ENCODE data around the gene PCDHGA11.
"Not testable (repeated sequence)": the region's sequence is repeated elsewhere in the genome, so short reads cannot be mapped to it uniquely, and the experiment has no call there.

PCDHGA11 gene

GRCh38 chr5:141420855-141421488 is at the start of gene PCDHGA11:
Gene PCDHGA11 (plus strand): TSS chr5:141421051. CDS start chr5:141421228, 177 bp downstream.
- TF ChIP-seq, protein P1, sequence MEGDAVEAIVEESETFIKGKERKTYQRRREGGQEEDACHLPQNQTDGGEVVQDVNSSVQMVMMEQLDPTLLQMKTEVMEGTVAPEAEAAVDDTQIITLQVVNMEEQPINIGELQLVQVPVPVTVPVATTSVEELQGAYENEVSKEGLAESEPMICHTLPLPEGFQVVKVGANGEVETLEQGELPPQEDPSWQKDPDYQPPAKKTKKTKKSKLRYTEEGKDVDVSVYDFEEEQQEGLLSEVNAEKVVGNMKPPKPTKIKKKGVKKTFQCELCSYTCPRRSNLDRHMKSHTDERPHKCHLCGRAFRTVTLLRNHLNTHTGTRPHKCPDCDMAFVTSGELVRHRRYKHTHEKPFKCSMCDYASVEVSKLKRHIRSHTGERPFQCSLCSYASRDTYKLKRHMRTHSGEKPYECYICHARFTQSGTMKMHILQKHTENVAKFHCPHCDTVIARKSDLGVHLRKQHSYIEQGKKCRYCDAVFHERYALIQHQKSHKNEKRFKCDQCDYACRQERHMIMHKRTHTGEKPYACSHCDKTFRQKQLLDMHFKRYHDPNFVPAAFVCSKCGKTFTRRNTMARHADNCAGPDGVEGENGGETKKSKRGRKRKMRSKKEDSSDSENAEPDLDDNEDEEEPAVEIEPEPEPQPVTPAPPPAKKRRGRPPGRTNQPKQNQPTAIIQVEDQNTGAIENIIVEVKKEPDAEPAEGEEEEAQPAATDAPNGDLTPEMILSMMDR (IDR thresholded peaks at IDR 0.05; ENCODE audit: low read depth, low read length): peak; percentile 61
- DNase-seq (ENCODE audit: low read depth in 2 of 2): peak; percentile 77 to 79
- peak within 1 kb of the TSS; percentile 50 to 54 for H3K4me3 ChIP-seq (replicated peaks in 1 of 2; ENCODE audit: low read depth in 2 of 2, low read length in 2 of 2)

- TF ChIP-seq, protein P1 (IDR thresholded peaks at IDR 0.05; ENCODE audit: low read depth, low read length): no peak
- no peak overlapping the region for H3K4me3 ChIP-seq (replicated peaks in 1 of 2; ENCODE audit: low read depth in 2 of 2, low read length in 2 of 2)
- DNase-seq (ENCODE audit: low read depth in 2 of 2): no peak
Observed at GRCh38 chr5:141371572-141372475, 49.0 kb upstream of the PCDHGA11 start.

GRCh38 chr5:141373673-141374317 is 47.1 kb upstream of the PCDHGA11 start, which contains the start of gene PCDHGA6:
Gene PCDHGA6 (plus strand): TSS chr5:141373891. CDS start chr5:141374084, 193 bp downstream.
- H3K4me3 ChIP-seq (replicated peaks in 1 of 2; ENCODE audit: low read depth in 2 of 2, low read length in 2 of 2): peak within 1 kb of the TSS; percentile 40 to 48
- peak; percentile 40 to 66 for DNase-seq (ENCODE audit: low read depth in 2 of 2)
- TF ChIP-seq, protein P1 (IDR thresholded peaks at IDR 0.05; ENCODE audit: low read depth, low read length): peak; percentile 70

- H3K4me3 ChIP-seq (replicated peaks in 1 of 2; ENCODE audit: low read depth in 2 of 2, low read length in 2 of 2): no peak overlapping the region
- no peak for DNase-seq (ENCODE audit: low read depth in 2 of 2)
- TF ChIP-seq, protein P1 (IDR thresholded peaks at IDR 0.05; ENCODE audit: low read depth, low read length): no peak
Observed at GRCh38 chr5:141374627-141375026, 46.2 kb upstream of the PCDHGA11 start.

- TF ChIP-seq, protein P1 (IDR thresholded peaks at IDR 0.05; ENCODE audit: low read depth, low read length): peak; percentile 9
Observed at GRCh38 chr5:141375444-141376155, 45.3 kb upstream of the PCDHGA11 start.

More at GRCh38 chr5:141375444-141376155, 45.3 kb upstream of the PCDHGA11 start:
- DNase-seq (ENCODE audit: low read depth in 2 of 2); H3K4me3 ChIP-seq (replicated peaks in 1 of 2; ENCODE audit: low read depth in 2 of 2, low read length in 2 of 2): not testable (repeated sequence)

Measured in cardiac fibroblast (primary cell).